ENCODE measurements around the gene CALML5.

Gene CALML5

DNA sequence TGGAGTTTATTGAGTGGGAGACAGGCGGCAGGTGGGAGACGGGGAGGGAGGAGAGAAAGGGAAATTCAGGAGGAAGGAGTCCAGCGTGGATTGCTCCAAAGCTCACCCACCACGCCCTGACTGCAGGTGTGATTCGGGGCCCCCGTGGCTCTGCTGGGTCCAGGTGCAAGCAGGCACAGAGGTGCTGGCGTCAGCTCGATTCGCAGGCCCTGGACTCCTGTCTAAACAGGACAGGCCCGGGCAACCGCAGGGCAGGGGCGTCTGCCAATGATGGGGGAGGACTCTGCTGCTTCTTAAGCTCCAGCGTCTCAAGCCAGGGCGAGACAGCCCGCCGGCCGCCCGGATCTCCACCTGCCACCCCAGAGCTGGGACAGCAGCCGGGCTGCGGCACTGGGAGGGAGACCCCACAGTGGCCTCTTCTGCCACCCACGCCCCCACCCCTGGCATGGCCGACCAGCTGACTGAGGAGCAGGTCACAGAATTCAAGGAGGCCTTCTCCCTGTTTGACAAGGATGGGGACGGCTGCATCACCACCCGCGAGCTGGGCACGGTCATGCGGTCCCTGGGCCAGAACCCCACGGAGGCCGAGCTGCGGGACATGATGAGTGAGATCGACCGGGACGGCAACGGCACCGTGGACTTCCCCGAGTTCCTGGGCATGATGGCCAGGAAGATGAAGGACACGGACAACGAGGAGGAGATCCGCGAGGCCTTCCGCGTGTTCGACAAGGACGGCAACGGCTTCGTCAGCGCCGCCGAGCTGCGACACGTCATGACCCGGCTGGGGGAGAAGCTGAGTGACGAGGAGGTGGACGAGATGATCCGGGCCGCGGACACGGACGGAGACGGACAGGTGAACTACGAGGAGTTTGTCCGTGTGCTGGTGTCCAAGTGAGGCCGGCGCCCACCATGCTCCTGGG lies 25.5 kb upstream of the CALML5 start, which contains the start of gene CALML3:
Gene CALML3 (plus strand): TSS at position 321 of the 920 bp plus-strand sequence. CDS start 125 bp downstream, at position 446.
- Histone ChIP-seq H3K4me1 (no peaks in the 10 kb centered on the region), H3K79me2 (no peaks in the 10 kb centered on the region), H3K9ac (no peak within 1 kb of the TSS), H3K4me3 (ENCODE audit: low read depth, low read length) (no peak within 1 kb of the TSS), H2AFZ (no peak within 1 kb of the TSS), H3K9me3 (ENCODE audit: control insufficient read depth, low read length) (no peaks in the 10 kb centered on the region), H3K27ac (no peak within 1 kb of the TSS), H3K27me3 (ENCODE audit: control insufficient read depth, insufficient read depth, low read length) (no peaks in the 10 kb centered on the region), H3K4me2 (ENCODE audit: low read length) (no peak within 1 kb of the TSS), H3K36me3 (ENCODE audit: control insufficient read depth, insufficient read depth, low read length) (no peaks in the 10 kb centered on the region)
- TF ChIP-seq, protein P1, sequence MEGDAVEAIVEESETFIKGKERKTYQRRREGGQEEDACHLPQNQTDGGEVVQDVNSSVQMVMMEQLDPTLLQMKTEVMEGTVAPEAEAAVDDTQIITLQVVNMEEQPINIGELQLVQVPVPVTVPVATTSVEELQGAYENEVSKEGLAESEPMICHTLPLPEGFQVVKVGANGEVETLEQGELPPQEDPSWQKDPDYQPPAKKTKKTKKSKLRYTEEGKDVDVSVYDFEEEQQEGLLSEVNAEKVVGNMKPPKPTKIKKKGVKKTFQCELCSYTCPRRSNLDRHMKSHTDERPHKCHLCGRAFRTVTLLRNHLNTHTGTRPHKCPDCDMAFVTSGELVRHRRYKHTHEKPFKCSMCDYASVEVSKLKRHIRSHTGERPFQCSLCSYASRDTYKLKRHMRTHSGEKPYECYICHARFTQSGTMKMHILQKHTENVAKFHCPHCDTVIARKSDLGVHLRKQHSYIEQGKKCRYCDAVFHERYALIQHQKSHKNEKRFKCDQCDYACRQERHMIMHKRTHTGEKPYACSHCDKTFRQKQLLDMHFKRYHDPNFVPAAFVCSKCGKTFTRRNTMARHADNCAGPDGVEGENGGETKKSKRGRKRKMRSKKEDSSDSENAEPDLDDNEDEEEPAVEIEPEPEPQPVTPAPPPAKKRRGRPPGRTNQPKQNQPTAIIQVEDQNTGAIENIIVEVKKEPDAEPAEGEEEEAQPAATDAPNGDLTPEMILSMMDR (IDR thresholded peaks at IDR 0.05) = no peak

DNA sequence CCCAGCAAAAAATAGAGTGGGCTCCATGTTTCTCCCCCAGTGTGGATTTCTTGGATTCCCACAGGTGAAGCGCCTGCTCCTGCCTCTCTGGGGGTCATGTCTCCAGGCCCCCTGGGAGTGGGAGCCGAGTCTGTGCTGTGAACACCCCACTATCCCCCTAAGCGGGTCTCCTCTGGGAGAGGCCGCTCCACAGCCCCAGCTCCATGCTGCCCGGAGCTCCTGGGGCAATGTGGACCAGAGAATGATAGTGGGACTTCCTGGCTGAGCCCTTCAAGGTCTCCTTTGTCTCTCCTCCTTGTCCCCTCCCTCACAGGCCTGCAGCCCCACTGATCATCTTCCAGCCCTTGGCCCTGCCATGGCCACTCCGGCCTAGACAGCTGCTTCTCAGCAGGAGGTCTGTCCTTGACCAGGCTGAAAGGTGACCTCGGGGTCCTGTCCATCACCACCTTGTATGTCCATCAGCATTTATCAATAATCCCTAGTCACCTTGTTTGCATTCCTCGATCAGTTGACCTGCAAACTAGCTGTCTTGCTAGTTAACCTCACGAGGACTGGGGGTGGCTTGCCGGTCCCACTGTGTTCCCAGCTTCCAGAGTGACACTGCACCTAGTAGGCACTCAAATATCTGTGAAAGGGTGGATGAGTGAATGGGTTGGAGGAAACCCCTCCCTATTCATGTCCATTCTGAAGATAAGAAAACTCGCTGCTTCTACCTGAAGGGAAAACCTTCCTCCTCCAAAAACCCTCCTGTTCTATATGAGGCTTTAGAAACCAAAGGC lies 24.6 kb upstream of the CALML5 start:
- Histone ChIP-seq H3K4me1 (no peaks in the 10 kb centered on the region), H3K9ac (no peak overlapping the region), H3K4me2 (ENCODE audit: low read length) (no peak overlapping the region), H3K9me3 (ENCODE audit: control insufficient read depth, low read length) (no peaks in the 10 kb centered on the region), H3K27ac (no peak overlapping the region), H2AFZ (no peak overlapping the region), H3K27me3 (ENCODE audit: control insufficient read depth, insufficient read depth, low read length) (no peaks in the 10 kb centered on the region), H3K36me3 (ENCODE audit: control insufficient read depth, insufficient read depth, low read length) (no peaks in the 10 kb centered on the region), H3K4me3 (ENCODE audit: low read depth, low read length) (no peak overlapping the region), H3K79me2 (no peaks in the 10 kb centered on the region)
- TF ChIP-seq, protein P1 (IDR thresholded peaks at IDR 0.05) = no peak

DNA sequence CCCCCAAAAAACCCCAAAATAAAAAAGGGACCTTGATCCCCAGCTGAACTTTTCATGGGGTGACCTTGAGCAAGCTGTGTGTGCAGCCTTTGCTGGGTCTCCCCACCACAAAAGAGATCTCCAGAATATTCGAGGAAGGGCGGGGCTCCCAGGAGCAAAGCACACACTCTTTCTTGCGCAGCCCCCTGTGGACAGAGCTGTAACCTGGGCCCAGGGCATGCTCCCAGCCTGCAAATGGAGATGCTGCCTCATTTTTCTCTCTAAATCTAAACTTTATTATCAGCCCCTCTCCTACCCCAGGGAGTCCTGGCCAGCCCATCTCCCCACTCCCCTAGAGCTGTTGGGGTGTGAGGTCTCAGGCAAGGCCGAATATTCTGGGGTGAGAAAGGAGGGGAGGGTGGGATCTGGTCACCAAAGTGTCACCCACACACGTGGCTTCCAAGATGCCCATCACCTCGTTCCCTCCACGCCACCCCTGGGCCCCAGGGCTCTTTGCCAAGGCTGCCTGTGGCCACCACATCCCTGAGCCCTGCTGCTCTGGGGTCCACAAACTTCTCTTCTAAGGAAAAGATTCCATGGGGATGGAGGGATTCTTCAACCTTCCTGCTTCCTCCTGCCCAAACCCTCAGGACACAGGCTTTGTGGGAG lies 23.7 kb upstream of the CALML5 start:
- Histone ChIP-seq H3K4me1 (no peaks in the 10 kb centered on the region), H3K4me3 (ENCODE audit: low read depth, low read length) (no peak overlapping the region), H3K36me3 (ENCODE audit: control insufficient read depth, insufficient read depth, low read length) (no peaks in the 10 kb centered on the region), H3K27me3 (ENCODE audit: control insufficient read depth, insufficient read depth, low read length) (no peaks in the 10 kb centered on the region), H3K27ac (no peak overlapping the region), H3K79me2 (no peaks in the 10 kb centered on the region), H3K4me2 (ENCODE audit: low read length) (no peak overlapping the region), H3K9me3 (ENCODE audit: control insufficient read depth, low read length) (no peaks in the 10 kb centered on the region), H3K9ac (no peak overlapping the region), H2AFZ (no peak overlapping the region)
- TF ChIP-seq, protein P1 (IDR thresholded peaks at IDR 0.05) = no peak

DNA sequence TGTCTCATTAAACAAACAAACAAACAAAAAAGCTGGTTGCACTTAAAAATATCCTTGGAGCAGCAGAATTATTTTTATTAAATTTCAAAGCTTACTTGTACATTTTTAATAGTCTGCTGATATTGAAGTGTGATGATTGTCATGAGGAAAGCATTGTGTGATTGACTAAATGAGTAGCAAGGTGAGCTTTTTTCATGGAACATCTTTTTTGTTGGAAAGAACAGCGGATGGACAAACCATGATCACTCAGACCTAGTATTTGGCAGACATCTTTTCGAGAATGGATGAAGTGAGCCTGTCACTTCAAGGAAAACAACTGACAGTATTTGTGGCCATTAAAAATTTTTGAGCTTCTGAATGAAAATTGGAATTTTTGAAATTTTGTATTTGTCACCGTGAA lies 19.7 kb upstream of the CALML5 start:
- TF ChIP-seq, protein P1 (IDR thresholded peaks at IDR 0.05) = no peak
- no peak overlapping the region for H3K4me2 ChIP-seq (ENCODE audit: low read length)
- no peaks in the 10 kb centered on the region for H3K27me3 ChIP-seq (ENCODE audit: control insufficient read depth, insufficient read depth, low read length)
- no peaks in the 10 kb centered on the region for H3K79me2 ChIP-seq
- no peak overlapping the region for H3K4me3 ChIP-seq (ENCODE audit: low read depth, low read length)
- no peaks in the 10 kb centered on the region for H3K4me1 ChIP-seq
- no peak overlapping the region for H3K9ac ChIP-seq
- no peaks in the 10 kb centered on the region for H3K36me3 ChIP-seq (ENCODE audit: control insufficient read depth, insufficient read depth, low read length)
- H3K27ac ChIP-seq = no peak overlapping the region
- H3K9me3 ChIP-seq (ENCODE audit: control insufficient read depth, low read length) = no peaks in the 10 kb centered on the region
- no peak overlapping the region for H2AFZ ChIP-seq
